H9 (cell line): Measurements from ENCODE around the gene CLEC20A. TPM values are rescaled to one million over a fixed set of nuclear protein-coding genes. Genes with fewer than 3 reads are reported as not detected.

Experiments used
- DNase-seq: peaks from one replicate; pipeline ENCODE4 v3.0.0-alpha.2; 2017
- H2AFZ ChIP-seq: one replicate; pipeline ENCODE4 v1.6.1; 2013; ENCODE audit warnings: mild to moderate bottlenecking, low read length, control low read depth, moderate library complexity
- H2AK5ac ChIP-seq: 2 replicates; pipeline ENCODE4 v1.6.1; 2013; ENCODE audit warnings: low read length, control low read depth, mixed read lengths; ENCODE audit not compliant: insufficient read length
- H2BK120ac ChIP-seq: one replicate; pipeline ENCODE4 v1.6.1; 2013; ENCODE audit warnings: low read depth, mild to moderate bottlenecking, low read length, control low read depth, inconsistent platforms; ENCODE audit not compliant: poor library complexity, severe bottlenecking
- H2BK12ac ChIP-seq: 2 replicates; pipeline ENCODE4 v1.6.1; 2013; ENCODE audit warnings: low read length, control low read depth, mixed read lengths, low read depth; ENCODE audit not compliant: insufficient read length
- H2BK15ac ChIP-seq: 2 replicates; pipeline ENCODE4 v1.6.1; 2013; ENCODE audit warnings: low read depth, low read length, control low read depth
- H2BK20ac ChIP-seq: one replicate; pipeline ENCODE4 v1.6.1; 2013; ENCODE audit warnings: low read depth, mild to moderate bottlenecking, low read length, control low read depth, inconsistent platforms; ENCODE audit not compliant: poor library complexity, severe bottlenecking
- H2BK5ac ChIP-seq: 2 replicates; pipeline ENCODE4 v1.6.1; 2013; ENCODE audit warnings: low read length, control low read depth, mixed read lengths; ENCODE audit not compliant: insufficient read length
- H3K14ac ChIP-seq: 2 replicates; pipeline ENCODE4 v1.6.1; 2013; ENCODE audit warnings: low read length, control low read depth; ENCODE audit not compliant: insufficient read depth
- H3K18ac ChIP-seq: 2 replicates; pipeline ENCODE4 v1.6.1; 2013; ENCODE audit warnings: low read depth, mild to moderate bottlenecking, mixed read lengths, low read length, control low read depth; ENCODE audit not compliant: insufficient read length
- H3K23ac ChIP-seq: 2 replicates; pipeline ENCODE4 v1.6.1; 2013; ENCODE audit warnings: low read length, control low read depth, mixed read lengths, low read depth; ENCODE audit not compliant: insufficient read length
- H3K23me2 ChIP-seq: 2 replicates; pipeline ENCODE4 v1.6.1; 2013; ENCODE audit warnings: low read depth, mild to moderate bottlenecking, mixed read lengths, low read length, control low read depth; ENCODE audit not compliant: insufficient read length, poor library complexity, severe bottlenecking
- H3K27ac ChIP-seq: 2 replicates; pipeline ENCODE4 v1.5.1; 2013; ENCODE audit warnings: low read length, control low read depth, mixed read lengths, low read depth; ENCODE audit not compliant: insufficient read length
- H3K27me3 ChIP-seq: 2 replicates; pipeline ENCODE4 v1.6.1; 2013; ENCODE audit warnings: low read length, control low read depth, inconsistent platforms; ENCODE audit not compliant: insufficient read depth
- H3K4ac ChIP-seq: 2 replicates; pipeline ENCODE4 v1.6.1; 2013; ENCODE audit warnings: low read depth, mild to moderate bottlenecking, control low read depth, inconsistent platforms, low read length, moderate library complexity
- H3K4me1 ChIP-seq: 2 replicates; pipeline ENCODE4 v1.6.1; 2013; ENCODE audit warnings: low read length, control low read depth, inconsistent platforms; ENCODE audit not compliant: insufficient read depth
- H3K4me2 ChIP-seq: 2 replicates; pipeline ENCODE4 v1.6.1; 2013; ENCODE audit warnings: low read length, control low read depth, mixed read lengths; ENCODE audit not compliant: insufficient read length, insufficient read depth
- H3K56ac ChIP-seq: 2 replicates; pipeline ENCODE4 v1.6.1; 2013; ENCODE audit warnings: low read depth, mild to moderate bottlenecking, mixed read lengths, low read length, control low read depth; ENCODE audit not compliant: insufficient read length
- H3K79me1 ChIP-seq: 2 replicates; pipeline ENCODE4 v1.6.1; 2013; ENCODE audit warnings: low read depth, mild to moderate bottlenecking, moderate library complexity, low read length, control low read depth, inconsistent platforms; ENCODE audit not compliant: insufficient read depth, poor library complexity, severe bottlenecking
- H3K79me2 ChIP-seq: 2 replicates; pipeline ENCODE4 v1.6.1; 2013; ENCODE audit warnings: low read length, control low read depth, inconsistent platforms; ENCODE audit not compliant: insufficient read depth
- H3K9ac ChIP-seq: 2 replicates; pipeline ENCODE4 v1.6.1; 2013; ENCODE audit warnings: low read length, control low read depth, mixed read lengths; ENCODE audit not compliant: insufficient read length; ENCODE audit errors: extremely low read depth
- H3K9me3 ChIP-seq: one replicate; pipeline ENCODE4 v1.6.1; 2013; ENCODE audit warnings: low read depth, low read length, inconsistent platforms; ENCODE audit not compliant: control insufficient read depth
- H3T11ph ChIP-seq: one replicate; pipeline ENCODE4 v1.6.1; 2013; ENCODE audit warnings: mild to moderate bottlenecking, low read length, control low read depth, inconsistent platforms
- H4K20me1 ChIP-seq: one replicate; pipeline ENCODE4 v1.6.1; 2013; ENCODE audit not compliant: control insufficient read depth, insufficient read length, insufficient read depth
- H4K5ac ChIP-seq: 2 replicates; pipeline ENCODE4 v1.6.1; 2013; ENCODE audit warnings: low read depth, mild to moderate bottlenecking, mixed read lengths, low read length, control low read depth; ENCODE audit not compliant: insufficient read length
- H4K8ac ChIP-seq: replicated peaks from 2 replicates; pipeline ENCODE4 v1.6.1; 2013; ENCODE audit warnings: low read length, control low read depth, mixed read lengths, low read depth; ENCODE audit not compliant: insufficient read length
- H4K91ac ChIP-seq: 2 replicates; pipeline ENCODE4 v1.6.1; 2013; ENCODE audit warnings: low read depth, mild to moderate bottlenecking, moderate library complexity, mixed read lengths, low read length, control low read depth; ENCODE audit not compliant: insufficient read length
- H3K27ac Mint-ChIP-seq, 3 experiments: 2 replicates in 2 of 3; 3 replicates in 1 of 3; pipeline ENCODE4 v1.8.0; 2020 to 2021; ENCODE audit warnings: mixed read lengths in 3 of 3, mild to moderate bottlenecking in 1 of 3, moderate library complexity in 1 of 3
- H3K27me3 Mint-ChIP-seq: 2 replicates; pipeline ENCODE4 v1.8.0; 2021; ENCODE audit warnings: low read depth, mild to moderate bottlenecking, moderate library complexity, mixed read lengths
- H3K36me3 Mint-ChIP-seq, 3 experiments: 2 replicates in 2 of 3; 3 replicates in 1 of 3; pipeline ENCODE4 v1.8.0; 2020 to 2021; ENCODE audit warnings: low read depth in 3 of 3, mixed read lengths in 3 of 3; ENCODE audit not compliant: insufficient read depth in 1 of 3
- H3K4me1 Mint-ChIP-seq, 2 experiments: 2 replicates each; pipeline ENCODE4 v1.8.0; 2020; ENCODE audit warnings: mixed read lengths in 2 of 2
- H3K4me3 Mint-ChIP-seq, 2 experiments: 2 replicates in 1 of 2; 3 replicates in 1 of 2; pipeline ENCODE4 v1.8.0; 2020 to 2021; ENCODE audit warnings: mild to moderate bottlenecking in 2 of 2, mixed read lengths in 2 of 2, moderate library complexity in 1 of 2
- H3K9me3 Mint-ChIP-seq, 2 experiments: 2 replicates in 1 of 2; 3 replicates in 1 of 2; pipeline ENCODE4 v1.8.0; 2020; ENCODE audit warnings: mild to moderate bottlenecking in 2 of 2, mixed read lengths in 2 of 2, moderate library complexity in 1 of 2
- CTCF ChIP-seq: fragments of 200-600 bp; sonication (generic); conservative IDR thresholded peaks from 3 replicates; pipeline ENCODE4 v1.8.0; 2021; ENCODE audit warnings: antibody characterized with exemption, mild to moderate bottlenecking
- WGBS: extraction: QIAGEN DNeasy Blood & Tissue Kit; methylation state at CpG from one replicate; pipeline ENCODE4 v1.1.7; 2013; ENCODE audit warnings: missing lambda C conversion rate, low lambda C conversion rate, mixed read lengths; ENCODE audit not compliant: insufficient read length; ENCODE audit errors: extremely low coverage; 5-methylcytosine and 5-hydroxymethylcytosine counted together
- long read RNA-seq: library from polyadenylated mRNA; unstranded; transcript quantifications from one replicate; pipeline ENCODE4 v2.0.0, GENCODE V29; 2020
- total RNA-seq: library from RNA; stranded (reverse); gene quantifications from 2 replicates; pipeline ENCODE4 v1.2.1, GENCODE V29; 2021

CLEC20A gene
- total RNA-seq = not detected in 2 replicates
- long read RNA-seq = 0 reads

- Histone ChIP-seq H2BK5ac (no peak within 1 kb of the TSS), H3K14ac (no peak within 1 kb of the TSS), H3K18ac (no peak within 1 kb of the TSS), H3K27ac (no peak within 1 kb of the TSS), H4K5ac (no peak within 1 kb of the TSS), H2BK20ac (no peak within 1 kb of the TSS), H4K91ac (no peak within 1 kb of the TSS), H2BK12ac (no peak within 1 kb of the TSS), H2BK15ac (no peak within 1 kb of the TSS), H3K79me1 (no peaks in the 10 kb centered on the region), H4K20me1 (no peaks in the 10 kb centered on the region), H3K27me3 (no peaks in the 10 kb centered on the region), H2AK5ac (no peak within 1 kb of the TSS), H3K9ac (no peak within 1 kb of the TSS), H4K8ac (no peak within 1 kb of the TSS), H2BK120ac (no peak within 1 kb of the TSS), H3K9me3 (no peaks in the 10 kb centered on the region), H3K79me2 (no peaks in the 10 kb centered on the region), H3K23ac (no peak within 1 kb of the TSS), H3K4me1 (no peaks in the 10 kb centered on the region; the same call in 1 of the 2 replicates), H3T11ph (no peak within 1 kb of the TSS), H3K23me2 (no peaks in the 10 kb centered on the region), H2AFZ (no peak within 1 kb of the TSS), H3K4ac (no peak within 1 kb of the TSS), H3K56ac (no peak within 1 kb of the TSS), H3K4me2 (no peak within 1 kb of the TSS)
- WGBS = no CpG with 5 or more reads among the region's 26 CpGs
- Mint-ChIP-seq H3K4me3 (no peak within 1 kb of the TSS), H3K27ac (peak within 1 kb of the TSS in 1 of 3 experiments; percentile 52; a peak in 1 of 7 replicates), H3K27me3 (peaks cover 6% of the 10 kb centered on the region), H3K9me3 (no peaks in the 10 kb centered on the region), H3K4me1 (peaks cover 13 to 21% of the 10 kb centered on the region in 2 experiments), H3K36me3 (no peaks in the 10 kb centered on the region)
- no peak for TF ChIP-seq CTCF
- peak; percentile 20 for DNase-seq
Measured at GRCh38 chr1:178496410-178497135, at the start of gene CLEC20A. CLEC20A (minus strand) TSS chr1:178496964; CDS start chr1:178496939, 25 bp downstream.
